Colonic mucosa (tissue), 4 donors: ENCODE results near the gene CTU1. TPM values are rescaled to one million over a fixed set of nuclear protein-coding genes. Genes with fewer than 3 reads are reported as not detected.

ENCODE experiments used
- DNase-seq: peaks from one replicate; pipeline ENCODE4 v3.0.0-alpha.2; 2020
- H3K27ac ChIP-seq: fragments of 200-600 bp; one replicate; pipeline ENCODE4 v1.8.0; 2021
- H3K27me3 ChIP-seq: fragments of 200-600 bp; one replicate; pipeline ENCODE4 v1.8.0; 2021
- H3K36me3 ChIP-seq: fragments of 200-600 bp; one replicate; pipeline ENCODE4 v1.8.0; 2021
- H3K4me1 ChIP-seq: fragments of 200-600 bp; one replicate; pipeline ENCODE4 v1.8.0; 2021; ENCODE audit warnings: mild to moderate bottlenecking
- H3K4me3 ChIP-seq: fragments of 200-600 bp; one replicate; pipeline ENCODE4 v1.8.0; 2021
- H3K9ac ChIP-seq, 2 donors: one replicate each; pipeline ENCODE4 v1.7.0; 2013; ENCODE audit warnings: control low read depth in 2 of 2, low read depth in 2 of 2, low read length in 2 of 2
- H3K9me3 ChIP-seq: fragments of 200-600 bp; one replicate; pipeline ENCODE4 v1.8.0; 2021
- CTCF ChIP-seq: fragments of 200-600 bp; IDR thresholded peaks from one replicate; pipeline ENCODE4 v1.8.0; 2022; ENCODE audit warnings: antibody characterized with exemption, mild to moderate bottlenecking
- intact Hi-C: fragments of 100-400 bp; cut with DNase I; formaldehyde crosslinking; loops from one replicate; pipeline ENCODE4 v1.14.1; 2022
- total RNA-seq, 2 donors: library from RNA; stranded (reverse); fragmentation: NEBNext Ultra II Directional in 1 of 2; extraction: Animal tissue kit (Norgen Biotek cat#: 25700) in 1 of 2; gene quantifications; one replicate each; pipeline ENCODE4 v1.2.1, GENCODE V29; 2021
- donor health status: healthy.
- donor health status: DM: no; HTN: no; CAD: no.
- donor health status: DM: no; HTN: no; CAD: no.

CTU1 gene
- total RNA-seq, 2 donors from 2014 or later = 6.1 to 11.8 TPM

GRCh38 chr19:51121257-51121656 is 13.0 kb upstream of the CTU1 start:
- Histone ChIP-seq H3K9ac (no peak overlapping the region), H3K27ac (no peak overlapping the region)
- no peak for TF ChIP-seq CTCF

DNA sequence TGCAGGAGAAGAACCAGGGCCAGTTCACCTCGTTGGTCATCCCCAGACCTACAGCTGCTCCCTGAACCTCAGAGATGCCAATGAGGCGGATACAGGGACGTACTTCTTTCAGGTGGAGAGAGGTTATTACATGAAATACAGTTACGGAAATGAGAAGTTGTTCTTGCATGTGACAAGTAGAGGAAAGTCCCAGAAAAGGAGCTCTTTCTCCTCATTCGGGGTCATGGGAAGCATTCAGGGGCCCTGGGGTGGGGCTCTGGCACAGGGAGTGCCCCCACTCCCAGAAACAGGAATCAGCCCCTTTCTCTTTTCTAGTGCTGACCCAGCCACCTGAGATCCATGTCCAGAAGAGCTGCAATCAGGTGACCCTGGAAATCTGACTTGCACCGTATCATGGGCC is 12.0 kb upstream of the CTU1 start:
- no peak for TF ChIP-seq CTCF
- intact Hi-C loops = no loop called here

More at GRCh38 chr19:51121257-51121656, 13.0 kb upstream of the CTU1 start:
- DNase-seq = no peak
- Histone ChIP-seq H3K27me3 (no peaks in the 10 kb centered on the region), H3K36me3 (no peaks in the 10 kb centered on the region), H3K9me3 (no peaks in the 10 kb centered on the region), H3K4me3 (no peak overlapping the region), H3K4me1 (no peaks in the 10 kb centered on the region)
- intact Hi-C loops = no loop called here

GRCh38 chr19:51119611-51120010 is 11.4 kb upstream of the CTU1 start:
- intact Hi-C loops = no loop called here

More for the DNA sequence above, 12.0 kb upstream of the CTU1 start:
- Histone ChIP-seq H3K4me1 (no peaks in the 10 kb centered on the region), H3K9ac (no peak overlapping the region), H3K4me3 (no peak overlapping the region), H3K27ac (no peak overlapping the region), H3K9me3 (no peaks in the 10 kb centered on the region), H3K27me3 (no peaks in the 10 kb centered on the region), H3K36me3 (no peaks in the 10 kb centered on the region)
- no peak for DNase-seq

GRCh38 chr19:51119101-51119500 is 10.9 kb upstream of the CTU1 start:
- no peak overlapping the region for H3K4me3 ChIP-seq

More at GRCh38 chr19:51119611-51120010, 11.4 kb upstream of the CTU1 start:
- H3K4me1 ChIP-seq = no peaks in the 10 kb centered on the region
- TF ChIP-seq CTCF = no peak
- no peak overlapping the region for H3K27ac ChIP-seq
- no peaks in the 10 kb centered on the region for H3K9me3 ChIP-seq
- DNase-seq = no peak
- H3K36me3 ChIP-seq = no peaks in the 10 kb centered on the region
- H3K27me3 ChIP-seq = no peaks in the 10 kb centered on the region
- no peak overlapping the region for H3K4me3 ChIP-seq
- no peak overlapping the region for H3K9ac ChIP-seq

DNA sequence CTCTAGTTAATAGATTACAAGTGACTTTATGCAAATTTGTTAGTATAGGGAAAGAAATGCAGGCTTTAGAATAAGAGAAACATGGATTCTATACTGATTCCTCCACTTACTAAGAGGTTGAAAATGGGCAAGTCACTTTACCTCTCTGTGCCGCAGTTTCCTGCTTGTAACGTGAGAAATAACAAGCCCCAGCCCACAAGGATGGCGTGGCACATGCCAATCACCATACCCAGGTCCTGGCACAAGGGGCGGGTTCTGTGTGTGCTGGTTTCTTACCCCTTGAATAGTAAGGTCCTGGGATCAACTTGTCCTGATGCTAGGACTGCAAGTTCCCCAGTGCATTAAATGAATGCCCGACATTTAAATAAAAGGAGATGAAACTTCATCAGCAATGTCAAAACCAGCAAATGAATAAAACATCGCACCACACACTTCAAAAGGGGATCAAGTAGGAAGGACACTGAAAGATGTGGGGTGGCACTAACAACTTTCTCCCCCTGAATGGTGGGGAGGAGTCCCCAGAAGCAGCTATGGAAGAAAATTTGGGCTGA is 8.6 kb upstream of the CTU1 start:
- no peak for TF ChIP-seq CTCF
- Histone ChIP-seq H3K27me3 (no peaks in the 10 kb centered on the region), H3K9ac (no peak overlapping the region), H3K36me3 (no peaks in the 10 kb centered on the region), H3K4me1 (no peaks in the 10 kb centered on the region), H3K27ac (no peak overlapping the region), H3K9me3 (no peaks in the 10 kb centered on the region), H3K4me3 (no peak overlapping the region)
- intact Hi-C loops = no loop called here
- no peak for DNase-seq

More at GRCh38 chr19:51119101-51119500, 10.9 kb upstream of the CTU1 start:
- Histone ChIP-seq H3K27me3 (no peaks in the 10 kb centered on the region), H3K4me1 (no peaks in the 10 kb centered on the region), H3K9me3 (no peaks in the 10 kb centered on the region), H3K9ac (no peak overlapping the region), H3K27ac (no peak overlapping the region), H3K36me3 (no peaks in the 10 kb centered on the region)
- intact Hi-C loops = no loop called here
- no peak for DNase-seq
- no peak for TF ChIP-seq CTCF
